T-helper 2 cell treated with Interferon-gamma antibody and Interleukin-4, amounts not matched to agents 100 ng/mL and 5 ng/mL, for 36 hours (primary cell): ENCODE measurements around the gene ESR1. TPM values are rescaled to one million over a fixed set of nuclear protein-coding genes. Genes with fewer than 3 reads are reported as not detected.
"Not testable (repeated sequence)": the region's sequence is repeated elsewhere in the genome, so short reads cannot be mapped to it uniquely, and the experiment has no call there.

ENCODE experiments used
- intact Hi-C: fragments of 100-400 bp; cut with micrococcal nuclease; formaldehyde crosslinking; loops from one replicate; pipeline ENCODE4 v1.15.1; 2023
- total RNA-seq: library from RNA; stranded (reverse); gene quantifications from 2 replicates; pipeline ENCODE4 v1.2.3, GENCODE V29; 2022

The ESR1 gene
- total RNA-seq, 1 donor from 2014 or later = 0.23 TPM

DNA sequence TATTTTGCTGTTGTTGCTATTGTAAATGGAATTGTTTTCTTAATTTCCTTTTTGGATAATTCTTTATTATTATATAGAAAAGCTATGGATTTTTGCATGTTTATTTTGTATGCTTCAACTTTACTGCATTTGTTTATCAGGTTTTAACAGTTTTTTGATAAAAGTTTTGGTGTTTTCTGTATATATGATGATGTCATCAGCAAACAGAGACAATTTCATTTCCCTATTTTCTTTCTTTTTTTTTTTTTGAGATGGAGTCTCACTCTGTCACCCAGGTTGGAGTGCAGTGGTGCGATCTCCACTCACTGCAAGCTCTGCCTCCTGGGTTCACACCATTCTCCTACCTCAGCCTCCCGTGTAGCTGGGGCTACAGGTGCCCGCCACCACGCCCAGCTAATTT is 156.9 kb downstream of the ESR1 start:
- intact Hi-C loops = not testable (repeated sequence)

DNA sequence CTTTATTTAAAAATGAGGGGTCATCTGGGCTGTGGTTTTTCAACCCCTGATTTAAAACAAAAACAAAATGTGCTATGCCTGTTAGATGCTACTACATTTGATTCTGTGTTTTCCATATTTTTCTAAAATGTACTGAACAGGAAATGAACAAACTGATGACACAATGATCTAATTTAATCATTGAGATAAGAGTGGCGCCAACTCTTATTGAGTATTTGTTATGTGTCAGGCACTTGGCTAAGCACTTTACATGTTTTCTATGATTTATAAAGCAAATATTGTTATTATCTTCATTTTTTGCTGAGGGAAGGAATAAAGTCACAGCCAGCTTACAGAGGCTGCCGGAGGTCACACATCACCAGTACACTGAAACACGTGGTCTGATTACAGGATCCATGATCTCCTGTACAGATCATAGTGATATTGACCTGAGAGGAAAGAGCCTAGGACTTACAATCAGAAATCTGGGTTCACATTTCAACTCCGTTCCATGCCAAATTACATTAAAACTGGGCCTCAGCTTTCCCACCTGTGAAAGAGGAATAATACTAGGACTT is 166.7 kb downstream of the ESR1 start:
- intact Hi-C loops = no loop called here

DNA sequence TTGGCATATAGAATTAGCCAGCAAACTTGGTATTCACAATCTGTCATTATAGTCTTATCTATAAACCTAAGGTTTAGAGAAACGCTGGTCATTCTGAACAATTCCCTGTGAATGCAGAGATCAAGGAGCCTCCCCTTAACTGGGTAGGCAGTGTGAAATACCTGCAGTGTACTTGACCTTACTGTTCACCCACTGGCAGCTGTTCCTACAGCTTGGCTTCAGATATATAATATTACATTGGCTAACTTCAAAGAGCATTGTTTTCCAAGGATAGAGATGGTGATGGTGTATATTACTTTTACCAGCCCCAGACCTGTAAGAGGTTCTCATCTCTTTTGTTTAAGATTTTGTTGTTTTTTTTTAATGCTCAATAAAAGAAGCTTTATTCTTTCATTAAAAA is 168.3 kb downstream of the ESR1 start:
- intact Hi-C loops = no loop called here

DNA sequence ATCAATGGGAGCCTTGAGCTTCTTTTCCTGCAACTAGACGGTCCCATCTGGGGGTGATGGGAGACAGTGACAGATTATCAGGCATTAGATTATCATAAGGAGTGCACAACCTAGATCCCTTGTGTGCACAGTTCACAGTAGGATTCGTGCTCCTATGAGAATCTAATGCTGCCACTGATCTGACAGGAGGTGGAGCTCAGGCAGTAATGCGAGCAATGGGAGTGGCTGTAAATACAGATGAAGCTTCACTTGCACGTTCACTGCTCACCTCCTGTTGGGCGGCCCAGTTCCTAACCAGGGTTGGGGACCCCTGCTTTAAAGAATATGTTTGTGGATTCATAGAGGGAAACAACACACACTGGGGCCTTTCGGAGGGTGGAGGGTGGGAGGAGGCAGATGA is 180.7 kb downstream of the ESR1 start:
- intact Hi-C loops = not testable (repeated sequence)

DNA sequence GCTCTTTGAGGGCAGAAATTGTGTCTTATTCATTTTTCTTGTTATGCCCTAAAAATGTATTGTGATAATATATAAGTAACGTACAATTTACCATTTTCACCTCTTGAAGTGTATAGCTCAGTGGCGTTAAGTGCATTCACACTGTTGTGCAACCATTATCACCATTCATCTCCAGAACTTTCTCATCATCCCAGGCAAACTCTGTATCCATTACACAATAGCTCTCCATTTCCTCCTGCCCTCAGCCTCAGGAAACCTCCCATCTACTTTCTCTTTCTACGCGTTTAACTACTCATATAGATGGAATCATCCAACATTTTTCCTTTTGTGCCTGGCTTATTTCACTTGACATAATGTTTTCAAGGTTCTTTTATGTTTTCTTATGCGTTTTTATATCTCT is 184.6 kb downstream of the ESR1 start:
- intact Hi-C loops = no loop called here

DNA sequence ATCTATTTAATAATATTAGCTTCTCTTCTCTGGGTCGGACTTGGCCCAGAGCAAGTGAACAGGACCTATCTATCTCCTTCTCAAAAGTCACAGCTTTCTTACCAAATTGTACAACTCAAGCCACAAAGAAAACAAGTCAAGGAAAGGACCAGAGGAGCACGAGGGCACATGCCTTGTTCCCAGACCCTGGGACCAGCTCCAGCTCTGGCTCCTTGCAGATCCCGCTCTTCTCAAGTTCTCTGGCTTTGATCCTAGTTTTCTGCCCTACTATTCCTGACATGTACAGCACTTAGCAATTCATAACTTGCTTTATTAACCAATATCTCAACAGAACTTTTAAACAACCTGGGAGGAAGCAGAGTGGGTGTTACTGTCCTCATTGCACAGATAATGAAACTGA is 185.9 kb downstream of the ESR1 start:
- intact Hi-C loops = no loop called here

DNA sequence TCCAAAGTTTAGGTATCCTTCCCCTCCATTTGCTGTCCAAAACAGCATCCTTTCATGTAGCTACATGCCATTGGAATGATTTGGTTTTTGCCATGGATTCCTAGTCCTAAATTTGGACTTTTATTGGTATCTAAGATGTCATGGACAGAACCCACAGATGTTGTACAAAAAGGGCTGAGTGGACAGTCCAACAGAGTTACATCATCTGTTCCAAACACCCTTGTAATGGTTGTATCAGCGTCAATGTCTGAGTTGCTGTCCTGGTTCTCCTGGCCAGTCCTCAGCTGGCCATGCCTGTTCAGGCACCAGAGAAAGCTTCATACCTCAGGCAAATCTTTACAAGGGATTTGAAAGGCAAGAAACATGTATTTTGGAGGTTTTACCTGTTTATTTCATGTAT is 191.3 kb downstream of the ESR1 start:
- intact Hi-C loops = no loop called here

DNA sequence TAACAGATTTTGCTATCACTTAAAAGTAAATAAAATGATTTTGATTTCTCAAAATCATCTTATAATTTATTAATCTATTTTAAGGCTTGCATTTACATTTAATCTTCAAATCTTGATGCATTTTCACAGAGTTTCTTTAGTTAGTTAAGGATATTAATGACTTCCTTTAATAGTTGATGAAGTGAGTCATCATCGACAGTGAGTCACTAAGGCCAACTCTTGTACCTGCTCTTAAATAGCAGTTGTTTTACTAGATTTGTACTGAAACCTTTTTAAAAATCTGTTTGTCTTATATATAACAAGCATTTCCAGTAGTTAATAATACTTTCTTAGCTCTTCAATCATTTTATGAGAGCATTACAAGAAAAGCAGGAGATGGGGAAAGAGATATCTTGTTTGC is 191.7 kb downstream of the ESR1 start:
- intact Hi-C loops = no loop called here

DNA sequence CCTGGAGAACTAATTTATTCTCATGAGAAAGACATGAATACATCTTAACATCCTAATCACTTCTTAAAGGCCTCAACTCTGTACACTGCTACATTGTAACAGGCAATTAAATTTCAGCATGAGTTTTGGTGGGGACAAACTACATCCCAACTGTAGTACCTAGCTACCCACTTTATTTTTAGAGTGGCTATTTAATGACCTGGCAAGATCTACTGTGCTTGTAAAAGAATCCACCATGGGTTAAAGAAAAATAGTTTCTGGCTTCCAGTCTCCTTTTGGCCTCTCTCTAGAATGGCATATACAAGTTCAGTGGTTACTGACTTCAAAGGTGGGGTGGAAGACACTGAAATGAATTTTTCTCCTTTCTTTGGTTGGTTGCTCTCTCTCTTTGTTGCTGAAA is 193.9 kb downstream of the ESR1 start:
- intact Hi-C loops = no loop called here

DNA sequence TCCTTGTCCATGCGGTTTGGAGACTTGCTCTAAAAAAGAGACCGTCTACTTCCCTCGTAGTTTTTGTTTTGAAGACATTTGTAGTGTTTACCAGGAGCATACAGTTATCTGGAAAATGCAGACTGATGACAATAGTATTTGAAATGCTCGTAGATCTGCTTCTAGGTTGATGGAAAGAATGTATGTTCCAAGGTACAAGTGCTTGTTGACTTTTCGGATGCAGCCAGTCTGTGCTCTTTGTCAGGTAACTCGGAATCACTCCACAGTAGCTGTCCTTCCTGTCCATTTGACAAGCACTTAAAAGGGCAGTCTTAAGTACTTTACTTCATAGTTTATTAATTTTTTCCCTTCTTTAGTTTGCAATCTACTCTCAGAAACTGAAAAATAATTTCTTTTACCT is 194.8 kb downstream of the ESR1 start:
- intact Hi-C loops = no loop called here

DNA sequence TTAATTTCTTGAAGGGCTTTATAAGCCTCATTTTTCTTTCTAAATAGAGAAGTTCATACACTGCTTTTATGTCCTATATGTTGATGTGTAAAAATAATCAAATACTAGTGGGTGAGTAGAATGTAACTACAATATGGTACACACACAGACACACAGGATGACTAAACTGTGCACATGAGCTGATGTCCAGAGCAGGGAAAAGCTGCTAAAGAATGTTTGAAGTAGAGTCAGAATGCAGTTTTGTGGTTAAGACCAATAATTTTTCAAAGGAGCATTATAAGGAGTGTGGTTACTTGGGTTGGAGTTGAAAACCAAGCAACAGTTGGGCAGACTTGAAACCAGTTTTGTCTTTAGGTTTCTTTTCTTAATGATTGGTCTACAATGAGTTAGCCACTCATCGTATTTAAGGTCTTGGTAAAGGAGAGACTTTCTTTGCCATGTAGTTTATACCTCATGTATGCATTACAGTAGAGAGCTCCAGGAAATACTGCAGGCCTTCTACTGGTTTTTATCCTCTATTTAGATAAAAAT is 196.6 kb downstream of the ESR1 start:
- intact Hi-C loops = no loop called here

DNA sequence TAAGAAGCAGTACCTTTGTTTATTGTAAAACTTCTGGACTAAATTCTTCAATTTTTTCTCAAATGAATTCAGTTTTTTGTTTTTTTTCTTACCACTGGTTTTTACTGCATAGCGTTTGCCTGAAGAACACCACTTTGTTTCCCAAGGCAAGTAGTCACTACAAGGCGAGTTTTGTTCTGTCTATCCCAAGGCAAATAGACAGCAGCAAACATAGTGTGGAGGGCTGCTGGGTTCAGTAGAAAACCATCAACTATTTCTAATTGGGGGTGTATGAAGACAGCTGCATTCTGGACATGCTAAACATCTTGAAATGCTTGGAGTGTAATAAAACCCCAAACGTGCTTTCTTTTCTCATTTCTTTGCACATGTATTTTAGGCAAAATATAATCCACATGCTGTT is 197.4 kb downstream of the ESR1 start:
- intact Hi-C loops = no loop called here

DNA sequence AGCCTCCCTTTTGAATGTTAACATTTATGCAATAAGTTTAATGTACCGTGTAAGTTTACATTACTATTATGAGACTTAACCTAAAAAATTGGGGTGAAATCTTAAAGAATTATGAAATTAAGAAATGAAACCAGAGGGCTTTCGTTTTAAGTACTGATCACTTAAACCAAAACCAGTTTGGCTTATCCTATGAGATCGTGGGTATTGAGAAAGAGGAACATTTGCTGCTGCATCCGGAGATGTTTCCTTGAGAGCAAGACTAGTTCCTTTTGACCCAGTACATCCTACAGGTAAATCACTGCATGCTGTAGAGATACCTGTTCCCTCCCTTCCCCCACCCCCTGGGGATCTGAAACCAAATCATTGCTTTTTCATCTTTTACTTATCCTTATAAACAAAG is 201.3 kb downstream of the ESR1 start:
- intact Hi-C loops = no loop called here

DNA sequence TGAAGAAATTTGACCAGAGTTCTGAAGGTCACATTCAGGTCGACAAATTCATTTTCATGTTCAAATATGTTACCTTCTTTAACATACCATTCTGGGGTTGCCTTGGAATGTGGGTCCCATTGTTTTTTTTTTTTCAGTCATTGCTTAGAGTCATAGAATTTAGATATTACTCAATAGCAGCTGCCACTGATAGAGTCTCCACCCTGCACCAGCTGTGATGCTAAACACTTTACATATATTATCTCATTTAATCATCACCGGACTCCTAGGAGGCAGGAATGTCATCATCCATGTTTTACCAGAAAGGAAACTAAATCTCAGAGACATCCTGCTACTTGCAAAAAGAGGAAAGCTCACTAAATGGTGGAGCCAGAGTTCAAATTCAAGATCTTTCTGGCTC is 204.7 kb downstream of the ESR1 start:
- intact Hi-C loops = no loop called here

DNA sequence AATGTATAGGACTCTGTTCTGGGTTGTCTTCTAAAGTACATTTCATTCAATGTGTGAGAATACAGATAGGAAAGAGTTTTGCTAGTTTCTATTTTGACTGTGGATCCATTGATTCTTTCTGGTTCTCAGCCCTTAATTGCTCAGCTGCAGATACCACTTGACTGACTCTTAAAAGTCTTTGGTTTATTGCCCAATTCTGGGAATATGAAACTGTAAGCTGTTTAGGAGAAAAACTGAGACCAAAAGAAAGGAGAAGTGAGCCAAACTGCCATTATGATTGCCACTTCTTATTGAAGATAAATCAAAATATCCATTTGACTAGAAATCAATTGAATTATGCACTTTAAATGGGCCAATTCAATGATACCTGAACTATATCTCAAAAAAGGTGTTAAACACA is 211.4 kb downstream of the ESR1 start:
- intact Hi-C loops = no loop called here

DNA sequence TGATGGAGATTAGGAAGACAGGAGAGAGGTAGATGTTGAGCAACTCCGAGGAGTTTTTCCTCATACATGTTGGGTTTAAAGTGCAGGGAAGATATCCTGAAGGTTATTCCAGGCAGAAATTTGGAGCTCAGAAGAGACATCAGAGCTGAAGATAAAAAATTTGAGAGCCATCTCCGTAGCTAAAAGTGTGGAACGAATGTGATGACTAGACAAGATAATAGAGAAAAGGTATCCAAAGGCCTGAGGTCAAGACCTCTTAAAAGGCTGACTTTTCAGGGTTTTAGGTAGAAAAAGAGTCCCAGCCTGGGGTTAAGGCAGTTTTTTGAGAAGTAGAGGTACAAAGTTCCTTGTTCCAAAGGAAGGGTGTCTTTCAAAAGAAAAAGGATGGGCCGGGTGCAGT is 214.8 kb downstream of the ESR1 start:
- intact Hi-C loops = no loop called here

DNA sequence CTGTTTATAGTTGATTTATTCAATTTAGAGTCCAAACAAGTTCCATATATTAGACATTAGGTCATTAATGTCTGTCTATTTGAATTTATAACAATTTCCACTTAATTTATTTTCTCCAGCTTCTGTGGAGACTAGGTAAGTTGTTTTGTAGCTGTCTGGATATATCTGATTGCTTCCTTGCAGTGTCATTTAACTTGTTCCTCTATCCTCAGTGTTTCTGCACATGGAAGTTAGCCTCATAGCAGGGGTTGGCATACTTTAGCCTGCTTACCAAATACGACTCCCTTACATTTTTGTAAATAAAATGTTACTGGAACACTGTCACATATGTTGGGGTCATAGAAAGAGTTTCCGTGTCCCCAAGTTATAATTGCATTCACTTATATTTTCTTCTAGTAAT is 216.1 kb downstream of the ESR1 start:
- intact Hi-C loops = no loop called here

DNA sequence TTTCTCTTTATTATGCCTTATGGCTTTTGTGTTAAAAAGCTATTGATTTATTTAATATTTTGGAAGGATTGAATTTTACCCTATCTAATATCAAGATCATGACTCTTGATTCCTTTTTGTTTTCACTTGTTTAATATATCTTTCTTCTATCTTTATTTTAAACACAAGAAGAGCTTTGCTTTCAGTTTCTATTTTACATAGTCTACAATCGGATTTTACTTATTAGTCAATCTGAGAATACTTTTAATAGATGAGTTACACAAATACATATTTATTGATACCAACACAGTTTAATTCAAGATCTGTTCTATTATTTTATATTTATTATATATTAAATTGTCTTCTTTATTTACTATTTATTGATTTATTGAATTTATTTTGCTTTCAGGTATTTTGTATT is 218.8 kb downstream of the ESR1 start:
- intact Hi-C loops = no loop called here

DNA sequence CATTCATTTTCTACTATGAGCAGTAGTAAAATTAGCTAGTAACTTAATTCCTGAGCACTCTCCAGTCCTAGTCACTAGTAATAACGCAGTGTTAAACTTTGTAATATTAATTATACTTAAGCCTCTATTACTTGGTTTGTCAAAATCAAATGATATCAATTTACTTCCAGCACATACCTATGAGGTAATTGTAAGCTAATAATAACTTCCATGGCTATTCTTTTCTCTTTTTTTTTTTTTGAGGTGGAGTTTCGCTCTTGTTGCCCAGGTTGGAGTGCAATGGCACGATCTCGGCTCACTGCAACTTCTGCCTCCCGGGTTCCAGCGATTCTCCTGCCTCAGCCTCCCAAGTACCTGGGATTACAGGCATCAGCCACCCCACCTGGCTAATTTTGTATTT is 219.3 kb downstream of the ESR1 start:
- intact Hi-C loops = not testable (repeated sequence)

DNA sequence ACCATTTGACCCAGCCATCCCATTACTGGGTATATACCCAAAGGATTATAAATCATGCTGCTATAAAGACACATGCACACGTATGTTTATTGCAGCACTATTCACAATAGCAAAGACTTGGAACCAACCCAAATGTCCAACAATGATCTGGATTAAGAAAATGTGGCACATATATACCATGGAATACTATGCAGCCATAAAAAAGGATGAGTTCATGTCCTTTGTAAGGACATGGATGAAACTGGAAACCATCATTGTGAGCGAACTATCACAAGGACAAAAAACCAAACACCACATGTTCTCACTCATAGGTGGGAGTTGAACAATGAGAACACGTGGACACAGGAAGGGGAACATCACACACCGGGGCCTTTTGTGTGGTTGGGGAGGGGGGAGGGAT is 226.3 kb downstream of the ESR1 start:
- intact Hi-C loops = not testable (repeated sequence)

DNA sequence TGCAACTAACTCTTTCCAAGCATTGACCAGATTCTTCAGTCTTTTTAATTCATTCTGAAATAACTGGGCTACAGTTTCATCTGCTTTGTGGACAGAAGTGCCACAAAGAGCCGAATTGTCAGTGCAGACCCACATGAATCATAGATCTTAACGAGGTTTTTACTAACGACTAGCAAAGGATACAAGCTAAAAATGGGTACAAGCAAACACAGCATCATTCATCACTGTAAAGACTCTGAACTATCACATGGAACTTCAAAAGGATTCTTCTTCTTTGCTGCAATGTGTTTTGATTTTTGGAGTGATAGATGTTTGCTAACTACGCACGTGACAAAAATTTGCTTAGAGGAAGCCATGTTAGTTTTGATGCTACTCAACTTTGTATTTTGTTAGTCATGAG is 227.1 kb downstream of the ESR1 start:
- intact Hi-C loops = no loop called here

DNA sequence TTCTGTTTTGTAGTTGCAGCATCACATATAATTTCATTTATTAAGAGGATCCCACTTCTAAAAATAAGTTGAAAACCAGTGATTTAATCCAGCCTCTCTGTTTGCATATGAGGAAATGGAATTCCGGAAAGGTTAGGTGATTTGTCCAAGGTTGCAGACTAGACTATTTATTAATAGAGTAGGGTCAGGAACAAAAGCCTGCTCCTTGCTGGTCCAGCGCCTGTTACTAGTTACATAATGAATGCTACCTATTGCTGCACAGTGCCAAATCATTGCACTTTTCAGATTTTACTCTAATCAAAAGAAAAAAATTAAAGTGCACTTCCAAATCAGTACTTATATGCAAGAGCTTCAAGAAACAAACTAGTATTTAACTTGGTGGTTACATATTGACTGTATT is 238.6 kb downstream of the ESR1 start:
- intact Hi-C loops = no loop called here

DNA sequence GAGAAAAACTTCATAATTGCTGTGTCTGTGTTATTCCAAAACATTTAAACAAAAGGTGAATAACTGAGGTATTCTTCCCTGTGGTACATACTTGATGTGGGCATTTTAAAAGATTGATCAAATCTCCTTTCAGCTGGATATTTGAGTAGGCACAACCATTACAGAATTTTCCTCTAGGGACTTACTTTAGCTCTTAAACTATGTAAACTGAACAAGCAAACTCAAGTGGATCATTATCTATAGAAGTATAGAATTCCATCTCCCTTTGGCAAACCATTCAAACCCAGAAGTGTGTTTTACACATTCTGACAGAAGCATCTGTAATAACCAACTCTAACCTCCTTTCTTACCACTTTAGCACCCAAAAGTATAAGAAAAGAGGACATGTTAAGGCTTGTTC is 241.4 kb downstream of the ESR1 start:
- intact Hi-C loops = no loop called here

DNA sequence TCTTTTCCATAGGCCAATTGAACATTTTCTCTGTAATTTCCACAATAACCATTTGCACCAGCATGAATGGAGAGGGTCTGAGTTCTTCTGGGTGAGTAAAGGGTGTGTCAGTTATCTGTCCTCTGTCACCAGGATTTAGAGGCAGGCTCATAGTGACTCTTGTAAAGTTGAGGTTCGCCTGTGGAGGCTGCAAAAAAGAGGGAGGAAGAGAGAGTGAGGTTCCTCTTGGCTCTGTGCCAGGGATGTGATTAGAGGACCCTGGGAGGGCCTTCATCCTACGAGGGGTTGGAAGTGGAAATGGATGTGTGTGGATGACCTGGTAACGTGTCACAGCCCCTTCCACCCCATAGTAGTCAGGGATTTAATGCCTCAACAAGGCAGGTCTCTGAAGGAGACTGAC is 242.0 kb downstream of the ESR1 start:
- intact Hi-C loops = no loop called here
